Neural cell (in vitro differentiated cells): ENCODE results near the gene EHBP1.

ENCODE experiments used
- CTCF ChIP-seq: fragments of 450-650 bp; IDR thresholded peaks from 2 replicates; pipeline ENCODE4 v1.5.1; 2014; ENCODE audit warnings: antibody characterized with exemption, mild to moderate bottlenecking, moderate library complexity; ENCODE audit not compliant: poor library complexity, severe bottlenecking
- EP300 ChIP-seq: fragments of 450-650 bp; conservative IDR thresholded peaks from 2 replicates; pipeline ENCODE4 v1.6.1; 2014; ENCODE audit warnings: antibody characterized with exemption, mild to moderate bottlenecking, moderate library complexity; ENCODE audit not compliant: poor library complexity, severe bottlenecking
- EZH2 ChIP-seq: fragments of 200-600, 300-800 bp; shearing (Covaris generic), sonication (generic); IDR thresholded peaks from 2 replicates; pipeline ENCODE4 v1.6.1; 2014; ENCODE audit warnings: antibody characterized with exemption, low read length, borderline replicate concordance, mild to moderate bottlenecking; ENCODE audit not compliant: insufficient read depth, poor library complexity, severe bottlenecking
- MXI1 ChIP-seq: fragments of 450-650 bp; conservative IDR thresholded peaks from 2 replicates; pipeline ENCODE4 v1.6.1; 2014; ENCODE audit warnings: antibody characterized with exemption, mild to moderate bottlenecking; ENCODE audit not compliant: poor library complexity, severe bottlenecking
- POLR2AphosphoS5 ChIP-seq: IDR thresholded peaks from 2 replicates; pipeline ENCODE4 v1.6.1; 2012
- TAF1 ChIP-seq: IDR thresholded peaks from 2 replicates; pipeline ENCODE4 v1.6.1; 2012; ENCODE audit warnings: low read depth
- TF ChIP-seq, protein P1 (sequence below): IDR thresholded peaks from 2 replicates; pipeline ENCODE4 v1.6.1; 2012; ENCODE audit warnings: borderline replicate concordance

DNA sequence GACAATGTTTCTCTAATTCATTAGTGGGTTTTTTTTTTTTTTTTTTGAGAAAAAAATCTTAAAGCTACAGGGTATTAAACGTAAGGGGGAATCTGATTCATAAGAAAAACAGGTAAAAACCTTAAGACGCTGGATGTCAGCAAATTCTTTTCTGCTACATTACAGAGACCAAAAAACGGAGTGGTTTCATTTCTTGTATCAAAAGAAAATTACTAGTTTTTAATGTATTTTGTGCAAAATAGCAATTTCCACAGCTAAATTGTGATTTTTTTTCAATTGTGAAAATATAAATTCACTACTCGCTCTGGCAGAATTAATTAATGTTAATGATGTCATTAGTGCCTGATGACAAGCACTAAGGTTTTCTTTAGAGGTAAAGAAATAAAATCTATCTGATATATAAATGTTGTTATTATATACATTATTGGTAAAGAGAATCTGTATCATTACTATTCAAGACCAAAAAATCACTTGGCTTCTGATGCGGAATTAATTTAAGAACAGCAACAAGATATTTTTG, 355.0 kb downstream of the EHBP1 start:
- TF ChIP-seq CTCF (no peak), POLR2AphosphoS5 (no peak), EP300 (no peak), MXI1 (no peak), EZH2 (no peak), TAF1 (no peak)
- TF ChIP-seq, protein P1, sequence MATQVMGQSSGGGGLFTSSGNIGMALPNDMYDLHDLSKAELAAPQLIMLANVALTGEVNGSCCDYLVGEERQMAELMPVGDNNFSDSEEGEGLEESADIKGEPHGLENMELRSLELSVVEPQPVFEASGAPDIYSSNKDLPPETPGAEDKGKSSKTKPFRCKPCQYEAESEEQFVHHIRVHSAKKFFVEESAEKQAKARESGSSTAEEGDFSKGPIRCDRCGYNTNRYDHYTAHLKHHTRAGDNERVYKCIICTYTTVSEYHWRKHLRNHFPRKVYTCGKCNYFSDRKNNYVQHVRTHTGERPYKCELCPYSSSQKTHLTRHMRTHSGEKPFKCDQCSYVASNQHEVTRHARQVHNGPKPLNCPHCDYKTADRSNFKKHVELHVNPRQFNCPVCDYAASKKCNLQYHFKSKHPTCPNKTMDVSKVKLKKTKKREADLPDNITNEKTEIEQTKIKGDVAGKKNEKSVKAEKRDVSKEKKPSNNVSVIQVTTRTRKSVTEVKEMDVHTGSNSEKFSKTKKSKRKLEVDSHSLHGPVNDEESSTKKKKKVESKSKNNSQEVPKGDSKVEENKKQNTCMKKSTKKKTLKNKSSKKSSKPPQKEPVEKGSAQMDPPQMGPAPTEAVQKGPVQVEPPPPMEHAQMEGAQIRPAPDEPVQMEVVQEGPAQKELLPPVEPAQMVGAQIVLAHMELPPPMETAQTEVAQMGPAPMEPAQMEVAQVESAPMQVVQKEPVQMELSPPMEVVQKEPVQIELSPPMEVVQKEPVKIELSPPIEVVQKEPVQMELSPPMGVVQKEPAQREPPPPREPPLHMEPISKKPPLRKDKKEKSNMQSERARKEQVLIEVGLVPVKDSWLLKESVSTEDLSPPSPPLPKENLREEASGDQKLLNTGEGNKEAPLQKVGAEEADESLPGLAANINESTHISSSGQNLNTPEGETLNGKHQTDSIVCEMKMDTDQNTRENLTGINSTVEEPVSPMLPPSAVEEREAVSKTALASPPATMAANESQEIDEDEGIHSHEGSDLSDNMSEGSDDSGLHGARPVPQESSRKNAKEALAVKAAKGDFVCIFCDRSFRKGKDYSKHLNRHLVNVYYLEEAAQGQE: no peak
